ENCODE measurements around the gene ASTN2.

ASTN2 gene

GRCh38 chr9:116547729-116548426 lies 867.0 kb downstream of the ASTN2 start:
- H3K4me3 ChIP-seq (ENCODE audit: low read depth, low read length), result no peak overlapping the region
- H3K27me3 ChIP-seq (ENCODE audit: insufficient read depth, low read depth, severe bottlenecking), result no peaks in the 10 kb centered on the region
- no peak for DNase-seq
- TF ChIP-seq, protein P1, sequence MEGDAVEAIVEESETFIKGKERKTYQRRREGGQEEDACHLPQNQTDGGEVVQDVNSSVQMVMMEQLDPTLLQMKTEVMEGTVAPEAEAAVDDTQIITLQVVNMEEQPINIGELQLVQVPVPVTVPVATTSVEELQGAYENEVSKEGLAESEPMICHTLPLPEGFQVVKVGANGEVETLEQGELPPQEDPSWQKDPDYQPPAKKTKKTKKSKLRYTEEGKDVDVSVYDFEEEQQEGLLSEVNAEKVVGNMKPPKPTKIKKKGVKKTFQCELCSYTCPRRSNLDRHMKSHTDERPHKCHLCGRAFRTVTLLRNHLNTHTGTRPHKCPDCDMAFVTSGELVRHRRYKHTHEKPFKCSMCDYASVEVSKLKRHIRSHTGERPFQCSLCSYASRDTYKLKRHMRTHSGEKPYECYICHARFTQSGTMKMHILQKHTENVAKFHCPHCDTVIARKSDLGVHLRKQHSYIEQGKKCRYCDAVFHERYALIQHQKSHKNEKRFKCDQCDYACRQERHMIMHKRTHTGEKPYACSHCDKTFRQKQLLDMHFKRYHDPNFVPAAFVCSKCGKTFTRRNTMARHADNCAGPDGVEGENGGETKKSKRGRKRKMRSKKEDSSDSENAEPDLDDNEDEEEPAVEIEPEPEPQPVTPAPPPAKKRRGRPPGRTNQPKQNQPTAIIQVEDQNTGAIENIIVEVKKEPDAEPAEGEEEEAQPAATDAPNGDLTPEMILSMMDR (IDR thresholded peaks at IDR 0.05; ENCODE audit: low read depth, low read length), result no peak
- H3K36me3 ChIP-seq, result no peaks in the 10 kb centered on the region; the same call in 1 of the 2 replicates
- H3K27ac ChIP-seq, result no peak overlapping the region
- H3K9me3 ChIP-seq (ENCODE audit: severe bottlenecking), result no peaks in the 10 kb centered on the region

GRCh38 chr9:116546711-116547581 lies 867.9 kb downstream of the ASTN2 start:
- no peaks in the 10 kb centered on the region; the same call in 1 of the 2 replicates for H3K36me3 ChIP-seq
- no peak for DNase-seq
- H3K27ac ChIP-seq, result no peak overlapping the region
- H3K9me3 ChIP-seq (ENCODE audit: severe bottlenecking), result no peaks in the 10 kb centered on the region
- H3K4me3 ChIP-seq (ENCODE audit: low read depth, low read length), result no peak overlapping the region
- TF ChIP-seq, protein P1 (IDR thresholded peaks at IDR 0.05; ENCODE audit: low read depth, low read length), result no peak
- H3K27me3 ChIP-seq (ENCODE audit: insufficient read depth, low read depth, severe bottlenecking), result no peaks in the 10 kb centered on the region

DNA sequence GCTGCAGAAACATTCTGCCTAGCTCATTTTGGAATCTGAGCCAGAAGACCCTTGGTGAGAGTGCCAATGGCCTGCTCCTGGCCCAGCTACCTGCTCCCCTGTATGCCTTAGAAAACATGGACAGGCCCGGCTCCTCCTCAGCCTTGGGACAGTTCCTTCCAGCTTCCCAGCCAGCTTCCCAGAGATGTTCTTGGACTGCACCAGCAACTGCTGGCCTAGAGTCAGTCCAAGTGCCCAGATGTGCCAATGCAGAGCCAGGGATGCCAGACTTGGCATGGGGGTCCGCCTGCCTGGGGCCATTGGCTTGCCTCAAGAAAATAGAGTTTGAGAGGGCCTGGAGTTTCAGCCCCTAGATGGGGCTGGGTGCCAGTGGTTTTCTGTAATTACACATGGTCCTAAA lies 870.0 kb downstream of the ASTN2 start:
- H3K9me3 ChIP-seq (ENCODE audit: severe bottlenecking), result no peaks in the 10 kb centered on the region
- H3K36me3 ChIP-seq, result no peaks in the 10 kb centered on the region; the same call in 1 of the 2 replicates
- TF ChIP-seq, protein P1 (IDR thresholded peaks at IDR 0.05; ENCODE audit: low read depth, low read length), result no peak
- H3K27me3 ChIP-seq (ENCODE audit: insufficient read depth, low read depth, severe bottlenecking), result no peaks in the 10 kb centered on the region
- no peak for DNase-seq
- no peak overlapping the region for H3K4me3 ChIP-seq (ENCODE audit: low read depth, low read length)
- no peak overlapping the region for H3K27ac ChIP-seq

DNA sequence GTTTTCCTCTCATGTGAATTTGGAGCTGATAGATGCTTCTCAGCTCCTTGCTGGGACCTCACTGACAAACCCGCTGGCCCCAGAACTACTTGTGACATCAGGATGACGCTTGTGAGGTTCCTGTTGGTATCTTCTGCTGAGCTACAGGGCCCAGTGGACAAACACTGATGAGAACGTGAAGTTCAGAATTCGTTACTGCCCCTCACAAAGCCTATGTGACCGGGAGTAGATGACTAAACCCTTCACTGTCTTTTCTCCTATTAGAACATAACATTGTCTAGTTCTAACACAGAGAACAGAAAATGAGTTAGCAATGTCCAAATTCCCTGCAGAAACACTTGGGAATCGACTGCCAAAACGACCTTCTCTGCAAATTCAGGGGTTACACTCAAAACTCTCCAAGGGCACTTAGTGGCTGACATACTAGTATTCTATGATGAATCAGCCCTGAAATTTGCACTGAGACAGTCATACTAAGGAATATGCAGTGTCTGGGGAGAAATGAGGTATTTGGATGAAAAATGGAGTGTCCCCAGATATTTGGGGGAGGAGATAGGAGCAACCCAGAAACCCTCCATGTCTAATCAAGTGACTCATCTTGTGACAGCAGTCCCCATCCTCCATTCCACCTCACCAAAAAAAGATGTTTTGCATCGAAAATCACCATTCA lies 871.0 kb downstream of the ASTN2 start:
- Histone ChIP-seq H3K9me3 (ENCODE audit: severe bottlenecking) (no peaks in the 10 kb centered on the region), H3K4me3 (ENCODE audit: low read depth, low read length) (no peak overlapping the region), H3K27ac (no peak overlapping the region), H3K36me3 (no peaks in the 10 kb centered on the region; the same call in 1 of the 2 replicates), H3K27me3 (ENCODE audit: insufficient read depth, low read depth, severe bottlenecking) (no peaks in the 10 kb centered on the region)
- TF ChIP-seq, protein P1 (IDR thresholded peaks at IDR 0.05; ENCODE audit: low read depth, low read length), result no peak
- DNase-seq, result no peak

- Histone ChIP-seq H3K9me3 (ENCODE audit: severe bottlenecking) (peaks cover 9% of the 10 kb centered on the region), H3K27me3 (ENCODE audit: insufficient read depth, low read depth, severe bottlenecking) (no peaks in the 10 kb centered on the region), H3K36me3 (no peaks in the 10 kb centered on the region), H3K4me3 (ENCODE audit: low read depth, low read length) (no peak overlapping the region), H3K27ac (no peak overlapping the region)
- TF ChIP-seq, protein P1 (IDR thresholded peaks at IDR 0.05; ENCODE audit: low read depth, low read length), result no peak
- DNase-seq, result no peak
Observed at GRCh38 chr9:116541402-116541801, 873.5 kb downstream of the ASTN2 start.
